SK-N-SH (cell line): ENCODE measurements around the gene ATP5F1D. TPM values are rescaled to one million over a fixed set of nuclear protein-coding genes. Genes with fewer than 3 reads are reported as not detected.

ENCODE experiments used
- CTCF ChIA-PET: fragments of 300-600, 350-600 bp; formaldehyde crosslinking; extraction: SDS; loops from one replicate; lab custom pipeline; 2021; lab: Yijun Ruan, JAX
- POLR2A ChIA-PET: fragments of 350-600 bp; sonication (Branson Sonifier 250); formaldehyde crosslinking; extraction: SDS; loops from one replicate; lab custom pipeline; 2020; ENCODE audit warnings: antibody characterized with exemption, inconsistent platforms; lab: Yijun Ruan, JAX
- DNase-seq: peaks from one replicate; pipeline ENCODE4 v3.0.0; 2012
- H2AFZ ChIP-seq: fragments of 200-600 bp; sonication (generic); 2 replicates; pipeline ENCODE4 v1.8.1; 2016; ENCODE audit warnings: antibody characterized with exemption, mild to moderate bottlenecking, low read depth
- H3F3A ChIP-seq: fragments of 200-600 bp; sonication (generic); replicated peaks from 2 replicates; pipeline ENCODE3; 2016; ENCODE audit warnings: antibody characterized with exemption, mild to moderate bottlenecking; ENCODE audit not compliant: insufficient read depth
- H3K27ac ChIP-seq, 2 experiments: fragments of 200-500 bp in 1 of 2; fragments of 200-600 bp in 1 of 2; sonication (Bioruptor generic) in 1 of 2; sonication (generic), shearing (Covaris generic) in 1 of 2; 2 replicates each; pipeline versions ENCODE4 v1.5.1 to v1.6.1; 2014 to 2016; ENCODE audit warnings: low read depth in 2 of 2, inconsistent platforms in 1 of 2, low read length in 1 of 2, mild to moderate bottlenecking in 1 of 2, mixed read lengths in 1 of 2
- H3K27me3 ChIP-seq: fragments of 200-600 bp; sonication (generic), shearing (Covaris generic); 2 replicates; pipeline ENCODE4 v1.6.1; 2016; ENCODE audit warnings: mixed run types; ENCODE audit not compliant: insufficient read depth
- H3K36me3 ChIP-seq, 2 experiments: fragments of 200-500 bp in 1 of 2; fragments of 200-600 bp in 1 of 2; sonication (Bioruptor generic) in 1 of 2; sonication (generic) in 1 of 2; replicated peaks in 1 of 2; 2 replicates each; pipeline versions ENCODE3 to v1.5.1; 2014 to 2016; ENCODE audit warnings: low read length in 1 of 2, mild to moderate bottlenecking in 1 of 2; ENCODE audit not compliant: insufficient read depth in 2 of 2, control insufficient read depth in 1 of 2
- H3K4me1 ChIP-seq, 2 experiments: fragments of 200-500 bp in 1 of 2; fragments of 200-600 bp in 1 of 2; sonication (Bioruptor generic) in 1 of 2; sonication (generic), shearing (Covaris generic) in 1 of 2; 2 replicates each; pipeline versions ENCODE4 v1.5.1 to v1.6.1; 2014 to 2016; ENCODE audit warnings: low read depth in 1 of 2, low read length in 1 of 2, mixed run types in 1 of 2; ENCODE audit not compliant: insufficient read depth in 2 of 2, control insufficient read depth in 1 of 2
- H3K4me2 ChIP-seq: fragments of 200-600 bp; sonication (generic), shearing (Covaris generic); 2 replicates; pipeline ENCODE4 v1.6.1; 2017; ENCODE audit warnings: mixed run types
- H3K4me3 ChIP-seq, 2 experiments: fragments of 200-500 bp in 1 of 2; fragments of 200-600 bp in 1 of 2; sonication (Bioruptor generic) in 1 of 2; sonication (generic), shearing (Covaris generic) in 1 of 2; 2 replicates each; pipeline versions ENCODE4 v1.5.1 to v1.8.1; 2014 to 2016; ENCODE audit warnings: low read depth in 2 of 2, inconsistent platforms in 1 of 2, low read length in 1 of 2, mild to moderate bottlenecking in 1 of 2, mixed read lengths in 1 of 2, moderate library complexity in 1 of 2
- H3K79me2 ChIP-seq: fragments of 200-600 bp; sonication (generic); 2 replicates; pipeline ENCODE4 v1.8.1; 2017; ENCODE audit warnings: mild to moderate bottlenecking; ENCODE audit not compliant: insufficient read depth
- H3K9ac ChIP-seq: fragments of 200-600 bp; sonication (generic); 2 replicates; pipeline ENCODE4 v1.6.1; 2017; ENCODE audit warnings: mixed run types
- H3K9me2 ChIP-seq: fragments of 200-600 bp; sonication (generic); 2 replicates; pipeline ENCODE4 v1.6.1; 2017; ENCODE audit warnings: mixed run types
- H3K9me3 ChIP-seq: fragments of 200-600 bp; sonication (generic); 2 replicates; pipeline ENCODE4 v1.6.1; 2017; ENCODE audit warnings: mixed run types, mild to moderate bottlenecking, moderate library complexity
- H4K20me1 ChIP-seq: fragments of 200-600 bp; sonication (generic); 2 replicates; pipeline ENCODE4 v1.6.1; 2017; ENCODE audit warnings: mild to moderate bottlenecking, mixed run types; ENCODE audit not compliant: insufficient read depth
- EZH2phosphoT487 ChIP-seq: fragments of 200-600 bp; sonication (generic); IDR thresholded peaks from 2 replicates; pipeline ENCODE4 v1.6.1; 2017; ENCODE audit warnings: low read depth, mixed run types, mild to moderate bottlenecking, antibody characterized with exemption, moderate library complexity, borderline replicate concordance
- FOSL2 ChIP-seq: IDR thresholded peaks from 2 replicates; pipeline ENCODE4 v1.4.0; 2012; ENCODE audit warnings: low read depth, mild to moderate bottlenecking, moderate library complexity, borderline replicate concordance
- FOXJ3 ChIP-seq: sonication (generic); formaldehyde crosslinking; IDR thresholded peaks from 2 replicates; pipeline ENCODE4 v1.5.1; 2020; ENCODE audit warnings: mild to moderate bottlenecking, missing genetic modification reagents
- FOXM1 ChIP-seq: IDR thresholded peaks from 2 replicates; pipeline ENCODE4 v1.4.0; 2012; ENCODE audit warnings: low read depth, mild to moderate bottlenecking
- GABPA ChIP-seq: IDR thresholded peaks from 2 replicates; pipeline ENCODE4 v1.4.0; 2012; ENCODE audit warnings: low read depth, mild to moderate bottlenecking
- GATA2 ChIP-seq: sonication (generic); formaldehyde crosslinking; IDR thresholded peaks from 2 replicates; pipeline ENCODE4 v1.5.0; 2020; ENCODE audit warnings: mild to moderate bottlenecking, missing genetic modification reagents
- JUND ChIP-seq: IDR thresholded peaks from 2 replicates; pipeline ENCODE4 v1.4.0; 2012
- MEF2A ChIP-seq: IDR thresholded peaks from 2 replicates; pipeline ENCODE4 v1.4.0; 2012; ENCODE audit warnings: low read depth, borderline replicate concordance
- NRF1 ChIP-seq: IDR thresholded peaks from 2 replicates; pipeline ENCODE4 v1.6.1; 2012; ENCODE audit warnings: low read depth, mild to moderate bottlenecking, low read length
- PBX3 ChIP-seq: IDR thresholded peaks from 2 replicates; pipeline ENCODE4; 2012
- REST ChIP-seq: IDR thresholded peaks from 2 replicates; pipeline ENCODE4 v1.6.1; 2012; ENCODE audit warnings: mild to moderate bottlenecking, low read depth, low read length, moderate library complexity
- SIN3A ChIP-seq: IDR thresholded peaks from 2 replicates; pipeline ENCODE4 v1.6.1; 2012; ENCODE audit warnings: low read depth, mild to moderate bottlenecking, low read length, moderate library complexity, borderline replicate concordance
- SMC3 ChIP-seq: IDR thresholded peaks from 2 replicates; pipeline ENCODE4 v1.6.1; 2012; ENCODE audit warnings: low read depth, low read length, improper control_type of control experiment
- USF1 ChIP-seq: IDR thresholded peaks from 2 replicates; pipeline ENCODE4 v1.4.0; 2012; ENCODE audit warnings: low read depth, borderline replicate concordance
- WGBS: methylation state at CpG from one replicate; pipeline ENCODE4 v1.1.6; 2017; ENCODE audit warnings: low lambda C conversion rate; 5-methylcytosine and 5-hydroxymethylcytosine counted together
- polyA plus RNA-seq, 3 experiments: library from polyadenylated mRNA; depleted of rRNA; stranded (reverse); fragments of >200 nt; gene quantifications; 2 replicates each; pipeline ENCODE4 v1.2.3, GENCODE V29; 2012
- TF ChIP-seq, protein P1 (sequence below): fragments of 200-600 bp; sonication (generic); IDR thresholded peaks from 2 replicates; pipeline ENCODE4 v1.6.1; 2017; ENCODE audit warnings: antibody characterized with exemption, mild to moderate bottlenecking, moderate library complexity
- TF ChIP-seq, protein P2 (sequence below): IDR thresholded peaks from 2 replicates; pipeline ENCODE4 v1.4.0; 2012; ENCODE audit warnings: low read depth

The ATP5F1D gene
- polyA plus RNA-seq, 1 of the 3 experiments (the other 2 are of a cell fraction) = 226 TPM

DNA sequence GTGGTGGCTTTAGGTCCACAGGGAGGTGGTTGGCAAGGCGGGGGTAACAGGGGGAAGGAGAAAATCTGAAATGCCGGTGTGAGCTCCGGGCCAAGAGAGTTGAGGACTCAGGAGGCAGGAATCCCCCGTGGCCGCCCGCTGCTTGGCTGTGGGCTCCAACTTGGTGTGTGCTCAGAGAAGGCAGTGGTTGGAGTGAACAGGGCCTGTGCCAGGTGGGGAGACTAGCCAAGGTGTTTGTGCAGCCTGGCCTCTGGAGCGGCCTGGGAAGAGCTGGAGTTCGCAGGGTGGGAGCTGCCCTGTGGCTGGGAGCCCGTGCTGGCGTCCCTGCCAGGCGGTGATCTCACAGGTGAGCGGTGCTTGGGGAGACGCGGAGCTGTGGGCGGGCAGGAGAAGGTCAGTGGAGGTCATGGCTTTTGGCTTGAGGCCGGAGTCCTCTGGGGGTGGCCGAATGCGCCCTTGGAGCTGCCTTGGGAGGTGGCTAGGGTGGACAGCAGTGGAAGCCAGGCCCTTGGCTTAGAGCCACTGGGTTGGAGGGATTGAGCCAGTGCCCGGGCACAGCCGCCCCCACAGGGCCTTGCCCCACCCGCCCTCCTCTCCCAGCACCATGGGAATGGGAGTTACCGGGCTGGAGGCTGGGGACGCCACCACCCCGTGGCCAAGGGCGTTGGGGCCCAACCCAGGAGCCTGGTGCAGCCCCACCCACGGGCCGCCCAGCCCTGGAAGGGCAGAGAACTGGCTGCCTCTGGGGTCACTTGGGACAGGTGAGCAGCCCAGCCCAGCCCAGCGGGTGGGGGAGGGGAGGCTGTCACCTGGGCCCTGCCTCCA lies 20.5 kb downstream of the ATP5F1D start:
- H3F3A ChIP-seq = peaks cover 45% of the 10 kb centered on the region
- peaks cover 19% of the 10 kb centered on the region for H4K20me1 ChIP-seq
- peak overlapping the region; percentile 100 for H3K4me2 ChIP-seq
- ChIA-PET POLR2A (interaction anchor here (0.8 to 4.8 kb wide), 4 partner anchors 7 to 18 kb away, joined by 3 to 34 read pairs (median 5); partner anchors contain the start of gene CIRBP), CTCF (interaction anchor here (0.8 to 18.6 kb wide), 7 partner anchors 9 to 55 kb away, joined by 3 to 594 read pairs (median 3); partner anchors contain the start of gene ATP5F1D)
- 60% methylated on average over 18 of the region's 28 CpGs for WGBS
- no peaks in the 10 kb centered on the region for H3K9me3 ChIP-seq
- peak overlapping the region; percentile 89 to 92 for H3K27ac ChIP-seq
- no peak overlapping the region for H2AFZ ChIP-seq
- no peaks in the 10 kb centered on the region for H3K9me2 ChIP-seq
- peaks cover 26% of the 10 kb centered on the region for H3K79me2 ChIP-seq
- no peak for TF ChIP-seq FOXJ3 (CRISPR knock-in tag)
- TF ChIP-seq, protein P1, sequence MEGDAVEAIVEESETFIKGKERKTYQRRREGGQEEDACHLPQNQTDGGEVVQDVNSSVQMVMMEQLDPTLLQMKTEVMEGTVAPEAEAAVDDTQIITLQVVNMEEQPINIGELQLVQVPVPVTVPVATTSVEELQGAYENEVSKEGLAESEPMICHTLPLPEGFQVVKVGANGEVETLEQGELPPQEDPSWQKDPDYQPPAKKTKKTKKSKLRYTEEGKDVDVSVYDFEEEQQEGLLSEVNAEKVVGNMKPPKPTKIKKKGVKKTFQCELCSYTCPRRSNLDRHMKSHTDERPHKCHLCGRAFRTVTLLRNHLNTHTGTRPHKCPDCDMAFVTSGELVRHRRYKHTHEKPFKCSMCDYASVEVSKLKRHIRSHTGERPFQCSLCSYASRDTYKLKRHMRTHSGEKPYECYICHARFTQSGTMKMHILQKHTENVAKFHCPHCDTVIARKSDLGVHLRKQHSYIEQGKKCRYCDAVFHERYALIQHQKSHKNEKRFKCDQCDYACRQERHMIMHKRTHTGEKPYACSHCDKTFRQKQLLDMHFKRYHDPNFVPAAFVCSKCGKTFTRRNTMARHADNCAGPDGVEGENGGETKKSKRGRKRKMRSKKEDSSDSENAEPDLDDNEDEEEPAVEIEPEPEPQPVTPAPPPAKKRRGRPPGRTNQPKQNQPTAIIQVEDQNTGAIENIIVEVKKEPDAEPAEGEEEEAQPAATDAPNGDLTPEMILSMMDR = no peak
- TF ChIP-seq FOXM1 = no peak
- TF ChIP-seq, protein P2, sequence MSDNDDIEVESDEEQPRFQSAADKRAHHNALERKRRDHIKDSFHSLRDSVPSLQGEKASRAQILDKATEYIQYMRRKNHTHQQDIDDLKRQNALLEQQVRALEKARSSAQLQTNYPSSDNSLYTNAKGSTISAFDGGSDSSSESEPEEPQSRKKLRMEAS = no peak
- TF ChIP-seq JUND = no peak
- TF ChIP-seq REST = no peak
- no peak for TF ChIP-seq GABPA
- TF ChIP-seq USF1 = no peak
- TF ChIP-seq PBX3 = no peak
- TF ChIP-seq SMC3 = no peak
- TF ChIP-seq GATA2 (CRISPR knock-in tag) = no peak
- no peak for TF ChIP-seq NRF1
- no peak for TF ChIP-seq EZH2phosphoT487
- no peak for TF ChIP-seq SIN3A
- TF ChIP-seq MEF2A = no peak
- no peak for TF ChIP-seq FOSL2
- no peak for DNase-seq
- peak overlapping the region; percentile 72 to 86 for H3K4me3 ChIP-seq
- no peaks in the 10 kb centered on the region for H3K27me3 ChIP-seq
- H3K9ac ChIP-seq = peak overlapping the region; percentile 96
- peaks cover 5 to 19% of the 10 kb centered on the region in 2 experiments for H3K36me3 ChIP-seq
- peaks cover 57 to 59% of the 10 kb centered on the region in 2 experiments for H3K4me1 ChIP-seq
